CD4-positive, alpha-beta memory T cell (primary cell): ENCODE measurements around the gene UBE2Z. TPM values are rescaled to one million over a fixed set of nuclear protein-coding genes. Genes with fewer than 3 reads are reported as not detected.
A peak's percentile ranks its signal among the peaks of the same experiment; 100 is the strongest.
"Not testable (repeated sequence)": the region's sequence is repeated elsewhere in the genome, so short reads cannot be mapped to it uniquely, and the experiment has no call there.

ENCODE experiments used
- CTCF ChIA-PET: fragments of 350-600 bp; sonication (Branson Sonifier 250); formaldehyde crosslinking; loops from one replicate; lab custom pipeline; 2021; ENCODE audit warnings: inconsistent platforms; ENCODE audit not compliant: partially characterized antibody; lab: Charles Lee
- POLR2A ChIA-PET: fragments of 350-600 bp; sonication (Branson Sonifier 250); formaldehyde crosslinking; loops from one replicate; lab custom pipeline; 2021; ENCODE audit not compliant: partially characterized antibody; lab: Charles Lee
- DNase-seq, 5 donors: peaks; one replicate each; pipeline versions ENCODE4 v3.0.0 to v3.0.0-alpha.2; 2020 to 2022; ENCODE audit warnings: mixed read lengths in 1 of 5
- H3K27ac ChIP-seq: one replicate; pipeline ENCODE4 v1.7.0; 2013; ENCODE audit warnings: low read depth, low read length
- H3K27me3 ChIP-seq: 2 replicates; pipeline ENCODE4 v1.7.0; 2013; ENCODE audit warnings: mild to moderate bottlenecking, low read length, moderate library complexity; ENCODE audit not compliant: insufficient read depth
- H3K36me3 ChIP-seq: 2 replicates; pipeline ENCODE4 v1.7.0; 2013; ENCODE audit warnings: mild to moderate bottlenecking, low read length, moderate library complexity; ENCODE audit not compliant: insufficient read depth
- H3K4me1 ChIP-seq: 2 replicates; pipeline ENCODE4 v1.7.0; 2013; ENCODE audit warnings: mild to moderate bottlenecking, low read length, moderate library complexity; ENCODE audit not compliant: insufficient read depth
- H3K4me3 ChIP-seq, 2 donors: one replicate each; pipeline ENCODE4 v1.7.0; 2013; ENCODE audit warnings: low read length in 2 of 2, mild to moderate bottlenecking in 1 of 2
- H3K9me3 ChIP-seq, 2 donors: one replicate each; pipeline ENCODE4 v1.7.0; 2013; ENCODE audit warnings: low read length in 2 of 2, control low read depth in 1 of 2; ENCODE audit not compliant: control insufficient read depth in 1 of 2
- H3K27ac Mint-ChIP-seq, 7 donors: one replicate each; pipeline ENCODE4 v1.8.0; 2020 to 2021; ENCODE audit warnings: mixed read lengths in 7 of 7, mild to moderate bottlenecking in 6 of 7, inconsistent platforms in 3 of 7, moderate library complexity in 3 of 7
- H3K27me3 Mint-ChIP-seq, 2 donors: one replicate each; pipeline ENCODE4 v1.8.0; 2020 to 2021; ENCODE audit warnings: mixed read lengths in 2 of 2
- H3K36me3 Mint-ChIP-seq, 2 donors: one replicate each; pipeline ENCODE4 v1.8.0; 2020 to 2021; ENCODE audit warnings: mixed read lengths in 2 of 2, inconsistent platforms in 1 of 2, mild to moderate bottlenecking in 1 of 2
- H3K4me1 Mint-ChIP-seq, 4 donors: one replicate each; pipeline ENCODE4 v1.8.0; 2020 to 2021; ENCODE audit warnings: mixed read lengths in 4 of 4, mild to moderate bottlenecking in 1 of 4
- H3K4me3 Mint-ChIP-seq, 8 donors: one replicate each; pipeline ENCODE4 v1.8.0; 2020 to 2021; ENCODE audit warnings: mixed read lengths in 8 of 8, mild to moderate bottlenecking in 7 of 8, moderate library complexity in 6 of 8, inconsistent platforms in 3 of 8
- H3K9me3 Mint-ChIP-seq, 8 donors: one replicate each; pipeline ENCODE4 v1.8.0; 2020 to 2021; ENCODE audit warnings: mixed read lengths in 8 of 8, mild to moderate bottlenecking in 5 of 8, inconsistent platforms in 3 of 8, moderate library complexity in 1 of 8
- intact Hi-C: fragments of 100-400 bp; cut with micrococcal nuclease; formaldehyde crosslinking; loops from one replicate; pipeline ENCODE4 v1.15.1; 2023
- polyA plus RNA-seq, 2 donors: library from polyadenylated mRNA; unstranded; fragments of 300-500 nt; fragmentation: Illumina TruSeq; gene quantifications; one replicate each; pipeline ENCODE4 v1.2.3, GENCODE V29; 2021
- total RNA-seq, 2 experiments: library from RNA; stranded (reverse); gene quantifications; one replicate each; pipeline ENCODE4 v1.2.3, GENCODE V29; 2021

Gene UBE2Z
- total and polyA plus RNA-seq, 4 experiments from 2014 or later, result 69.8 to 105 (median 87.5) TPM

GRCh38 chr17:48928876-48929811, 20.9 kb downstream of the UBE2Z start:
- H3K27ac ChIP-seq, result no peak overlapping the region
- POLR2A ChIA-PET, result no interaction called here

GRCh38 chr17:48929812-48930165, 21.6 kb downstream of the UBE2Z start:
- Histone ChIP-seq H3K4me3 (no peak overlapping the region), H3K27ac (no peak overlapping the region), H3K36me3 (peaks cover 81% of the 10 kb centered on the region), H3K9me3 (no peaks in the 10 kb centered on the region), H3K4me1 (no peaks in the 10 kb centered on the region), H3K27me3 (no peaks in the 10 kb centered on the region)
- ChIA-PET POLR2A (no interaction called here), CTCF (interaction anchor here (1.4 kb wide), 1 partner anchor 45 kb away, joined by 5 read pairs; no protein-coding TSS in a partner anchor)
- Mint-ChIP-seq H3K36me3 (peaks cover 46 to 90% of the 10 kb centered on the region in 2 donors), H3K4me1 (peaks cover 0 to 7% (median 2%) of the 10 kb centered on the region in 4 donors), H3K4me3 (no peak overlapping the region), H3K27ac (peak overlapping the region in 1 of 7 donors; percentile 13), H3K27me3 (no peaks in the 10 kb centered on the region), H3K9me3 (no peaks in the 10 kb centered on the region)
- DNase-seq, result no peak
- intact Hi-C loops, result no loop called here

More at GRCh38 chr17:48928876-48929811, 20.9 kb downstream of the UBE2Z start:
- peak overlapping the region in 3 of 7 donors; percentile 21 to 72 (median 57) for H3K27ac Mint-ChIP-seq
- H3K36me3 Mint-ChIP-seq, result peaks cover 44 to 89% of the 10 kb centered on the region in 2 donors
- no peak for DNase-seq
- CTCF ChIA-PET, result no interaction called here
- peaks cover 0 to 7% (median 2%) of the 10 kb centered on the region in 4 donors for H3K4me1 Mint-ChIP-seq
- H3K4me3 Mint-ChIP-seq, result no peak overlapping the region
- Histone ChIP-seq H3K4me3 (no peak overlapping the region), H3K9me3 (no peaks in the 10 kb centered on the region), H3K36me3 (peaks cover 88% of the 10 kb centered on the region), H3K27me3 (no peaks in the 10 kb centered on the region), H3K4me1 (no peaks in the 10 kb centered on the region)
- H3K27me3 Mint-ChIP-seq, result no peaks in the 10 kb centered on the region
- intact Hi-C loops, result no loop called here
- H3K9me3 Mint-ChIP-seq, result no peaks in the 10 kb centered on the region

DNA sequence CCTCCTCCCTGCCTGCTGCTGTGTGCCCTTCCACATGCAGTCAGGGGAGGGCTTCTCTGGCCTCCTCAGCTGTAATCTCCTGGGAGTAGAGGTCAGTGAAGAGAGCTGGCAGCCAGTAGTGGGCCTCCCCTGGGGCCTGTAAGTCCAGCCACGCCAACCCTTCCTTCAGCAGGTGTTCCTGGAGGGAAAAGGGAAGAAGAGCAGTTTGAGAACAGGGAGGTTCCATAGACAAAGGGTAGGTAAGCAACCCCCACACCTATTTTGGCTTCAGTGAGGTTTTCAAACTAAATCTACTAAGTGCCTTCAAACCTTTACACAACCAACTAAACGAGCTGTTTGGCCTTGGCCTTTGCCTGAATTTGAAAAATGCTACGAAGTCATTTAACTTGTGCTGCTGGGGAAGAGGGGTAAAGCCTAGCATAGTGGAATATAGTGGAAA, 22.2 kb downstream of the UBE2Z start:
- no peaks in the 10 kb centered on the region for H3K9me3 Mint-ChIP-seq
- CTCF ChIA-PET, result interaction anchor here (1.4 kb wide), 1 partner anchor 46 kb away, joined by 5 read pairs; no protein-coding TSS in a partner anchor

GRCh38 chr17:48933035-48933434, 24.8 kb downstream of the UBE2Z start:
- H3K4me1 ChIP-seq, result no peaks in the 10 kb centered on the region
- Mint-ChIP-seq H3K36me3 (peaks cover 36 to 82% of the 10 kb centered on the region in 2 donors), H3K9me3 (no peaks in the 10 kb centered on the region), H3K27me3 (no peaks in the 10 kb centered on the region), H3K4me3 (no peak overlapping the region), H3K4me1 (peaks cover 0 to 3% (median 2%) of the 10 kb centered on the region in 4 donors), H3K27ac (peak overlapping the region in 3 of 7 donors; percentile 18 to 42 (median 42))
- DNase-seq, result no peak
- intact Hi-C loops, result no loop called here
- no peaks in the 10 kb centered on the region for H3K9me3 ChIP-seq
- POLR2A ChIA-PET, result interaction anchor here (1.1 to 1.5 kb wide), 2 partner anchors 12 to 40 kb away, joined by 3 to 6 read pairs; partner anchors contain the start of genes ATP5MC1 and SNF8
- peaks cover 67% of the 10 kb centered on the region for H3K36me3 ChIP-seq
- no peaks in the 10 kb centered on the region for H3K27me3 ChIP-seq
- CTCF ChIA-PET, result no interaction called here
- H3K27ac ChIP-seq, result no peak overlapping the region
- H3K4me3 ChIP-seq, result no peak overlapping the region

More for the DNA sequence above, 22.2 kb downstream of the UBE2Z start:
- no peaks in the 10 kb centered on the region for H3K27me3 ChIP-seq
- intact Hi-C loops, result no loop called here
- peaks cover 75% of the 10 kb centered on the region for H3K36me3 ChIP-seq
- Mint-ChIP-seq H3K27me3 (no peaks in the 10 kb centered on the region), H3K4me1 (peaks cover 0 to 6% (median 2%) of the 10 kb centered on the region in 4 donors), H3K4me3 (no peak overlapping the region), H3K27ac (peak overlapping the region in 2 of 7 donors; percentile 13 to 78), H3K36me3 (peaks cover 43 to 88% of the 10 kb centered on the region in 2 donors)
- no peak overlapping the region for H3K27ac ChIP-seq
- H3K9me3 ChIP-seq, result no peaks in the 10 kb centered on the region
- POLR2A ChIA-PET, result interaction anchor here (0.6 to 1.1 kb wide), 4 partner anchors 14 to 89 kb away, joined by 3 to 5 read pairs (median 3); partner anchors contain the start of gene SNF8
- H3K4me1 ChIP-seq, result no peaks in the 10 kb centered on the region
- no peak for DNase-seq
- H3K4me3 ChIP-seq, result no peak overlapping the region

GRCh38 chr17:48944515-48945260, 36.5 kb downstream of the UBE2Z start, which contains the start of gene SNF8:
TSS of gene SNF8 (minus strand) at chr17:48944842. CDS start at chr17:48944734, 108 bp downstream.
- peak within 1 kb of the TSS; percentile 96 to 98 (median 97) for H3K27ac Mint-ChIP-seq

DNA sequence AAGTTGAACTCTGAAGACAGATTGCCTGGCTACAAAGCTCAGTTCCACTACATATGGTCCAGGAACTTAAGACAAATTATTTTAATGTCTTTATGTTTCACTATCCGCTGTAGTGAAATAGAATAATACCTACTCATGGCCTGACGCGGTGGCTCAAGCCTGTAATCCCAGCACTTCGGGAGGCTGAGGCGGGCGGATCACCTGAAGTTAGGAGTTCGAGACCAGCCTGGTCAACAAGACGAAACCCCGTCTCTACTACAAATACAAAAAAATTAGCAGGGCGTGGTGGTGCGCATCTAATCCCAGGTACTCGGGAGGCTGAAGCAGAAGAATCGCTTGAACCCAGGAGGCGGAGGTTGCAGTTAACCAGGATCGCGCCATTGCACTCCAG, 37.0 kb downstream of the UBE2Z start:
- CTCF ChIA-PET, H3K9me3 Mint-ChIP-seq, H3K36me3 ChIP-seq, H3K27me3 ChIP-seq, H3K27me3 Mint-ChIP-seq, DNase-seq, intact Hi-C loops, H3K9me3 ChIP-seq: not testable (repeated sequence)
- H3K4me3 ChIP-seq, result peak overlapping the region; percentile 91 to 99
- peaks cover 28% of the 10 kb centered on the region for H3K4me1 ChIP-seq
- H3K4me3 Mint-ChIP-seq, result peak overlapping the region; percentile 89 to 99 (median 96)
- peak overlapping the region; percentile 89 for H3K27ac ChIP-seq
- POLR2A ChIA-PET, result interaction anchor here (0.7 to 2.9 kb wide), 11 partner anchors 12 to 248 kb away, joined by 3 to 43 read pairs (median 6); partner anchors contain the start of genes ATP5MC1 and UBE2Z
- peaks cover 6 to 24% of the 10 kb centered on the region in 2 donors for H3K36me3 Mint-ChIP-seq
- H3K4me1 Mint-ChIP-seq, result peaks cover 5 to 31% (median 13%) of the 10 kb centered on the region in 4 donors
- peak overlapping the region; percentile 93 to 98 (median 94) for H3K27ac Mint-ChIP-seq

More at GRCh38 chr17:48944515-48945260, 36.5 kb downstream of the UBE2Z start, which contains the start of gene SNF8:
- Histone ChIP-seq H3K9me3 (no peaks in the 10 kb centered on the region), H3K27ac (peak within 1 kb of the TSS; percentile 89), H3K4me3 (peak within 1 kb of the TSS; percentile 91 to 99), H3K36me3 (peaks cover 7% of the 10 kb centered on the region), H3K27me3 (no peaks in the 10 kb centered on the region), H3K4me1 (peaks cover 28% of the 10 kb centered on the region)
- intact Hi-C loops, result loop anchor here (1.0 to 5.0 kb wide), 3 partner anchors 36 to 763 kb away; partner anchors contain the start of genes ATP5MC1, SLC35B1 and UBE2Z
- Mint-ChIP-seq H3K9me3 (peaks cover 0 to 4% (median 0%) of the 10 kb centered on the region in 8 donors), H3K4me3 (peak within 1 kb of the TSS; percentile 95 to 99 (median 96)), H3K4me1 (peaks cover 5 to 31% (median 13%) of the 10 kb centered on the region in 4 donors), H3K27me3 (peaks cover 0 to 2% of the 10 kb centered on the region in 2 donors), H3K36me3 (peaks cover 6 to 27% of the 10 kb centered on the region in 2 donors)
- DNase-seq, result peak; percentile 89 to 92 (median 91)
- CTCF ChIA-PET, result no interaction called here
- POLR2A ChIA-PET, result interaction anchor here (0.7 to 2.9 kb wide), 11 partner anchors 11 to 248 kb away, joined by 3 to 43 read pairs (median 6); partner anchors contain the start of genes ATP5MC1 and UBE2Z
